Stimulated activated naive CD4-positive, alpha-beta T cell treated with Interleukin-2 at 50 U/mL for 16 hours (primary cell): Measurements from ENCODE around the gene CDC20.

Experiments
- DNase-seq: peaks from one replicate; lab custom pipeline; 2025; lab: John Stamatoyannopoulos, UW

CDC20 gene

GRCh38 chr1:43329995-43330751, 28.6 kb upstream of the CDC20 start:
- peak; percentile 56 for DNase-seq

GRCh38 chr1:43331688-43332087, 27.1 kb upstream of the CDC20 start:
- DNase-seq = no peak

- no peak for DNase-seq
These were observed 24.2 kb upstream of the CDC20 start for GRCh38 chr1:43334453-43335205.

DNA sequence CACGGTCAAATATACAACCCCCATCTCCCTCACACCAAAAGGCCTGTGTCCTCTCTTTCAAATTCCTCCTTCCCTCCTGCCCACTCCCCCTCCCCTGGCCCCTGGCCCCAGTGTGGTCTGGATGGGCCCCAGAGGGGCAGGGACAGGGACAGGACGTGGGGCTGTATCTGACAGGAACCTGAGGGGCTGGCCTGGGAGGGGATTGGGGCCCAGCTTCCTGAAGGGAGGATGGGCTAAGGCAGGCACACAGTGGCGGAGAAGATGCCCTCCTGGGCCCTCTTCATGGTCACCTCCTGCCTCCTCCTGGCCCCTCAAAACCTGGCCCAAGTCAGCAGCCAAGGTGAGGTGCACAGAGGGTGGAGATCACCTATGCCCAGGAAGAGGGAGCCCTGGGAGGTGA, 21.2 kb upstream of the CDC20 start, which contains the start of gene MPL:
Gene MPL, plus strand, starts transcription at position 231 of the 400 bp plus-strand sequence. Its CDS starts 31 bp downstream, at position 262.
- DNase-seq = no peak

GRCh38 chr1:43338001-43338400, 20.8 kb upstream of the CDC20 start:
- DNase-seq = no peak

DNA sequence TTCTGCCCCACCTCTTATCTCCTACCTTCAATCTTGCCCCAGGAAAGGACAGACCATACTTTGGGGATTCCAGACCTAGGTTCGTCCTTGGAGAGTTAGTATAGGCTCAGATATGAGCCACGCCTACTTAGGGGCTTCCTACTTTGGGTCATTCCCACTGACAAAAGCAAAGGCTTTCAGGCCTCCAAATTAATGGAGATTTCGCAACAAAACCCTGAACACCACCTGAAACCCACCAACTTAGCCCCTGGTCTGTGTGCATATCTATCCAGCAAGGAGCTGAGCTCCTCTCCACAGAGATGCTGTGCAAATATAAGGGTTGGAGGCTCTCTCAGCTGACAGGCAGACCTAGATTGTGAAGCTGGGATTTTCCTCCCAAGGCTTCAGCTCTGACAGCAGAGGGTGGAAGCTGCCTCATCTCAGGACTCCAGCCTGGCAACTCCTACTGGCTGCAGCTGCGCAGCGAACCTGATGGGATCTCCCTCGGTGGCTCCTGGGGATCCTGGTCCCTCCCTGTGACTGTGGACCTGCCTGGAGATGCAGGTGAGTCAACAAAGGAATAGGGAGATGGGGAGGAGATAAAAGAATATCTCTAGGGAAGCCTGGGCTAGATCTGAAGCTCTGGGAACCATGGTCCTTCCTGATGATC, 19.1 kb upstream of the CDC20 start:
- DNase-seq = no peak

- DNase-seq = no peak
These were observed 18.2 kb upstream of the CDC20 start for GRCh38 chr1:43340559-43340958.

DNA sequence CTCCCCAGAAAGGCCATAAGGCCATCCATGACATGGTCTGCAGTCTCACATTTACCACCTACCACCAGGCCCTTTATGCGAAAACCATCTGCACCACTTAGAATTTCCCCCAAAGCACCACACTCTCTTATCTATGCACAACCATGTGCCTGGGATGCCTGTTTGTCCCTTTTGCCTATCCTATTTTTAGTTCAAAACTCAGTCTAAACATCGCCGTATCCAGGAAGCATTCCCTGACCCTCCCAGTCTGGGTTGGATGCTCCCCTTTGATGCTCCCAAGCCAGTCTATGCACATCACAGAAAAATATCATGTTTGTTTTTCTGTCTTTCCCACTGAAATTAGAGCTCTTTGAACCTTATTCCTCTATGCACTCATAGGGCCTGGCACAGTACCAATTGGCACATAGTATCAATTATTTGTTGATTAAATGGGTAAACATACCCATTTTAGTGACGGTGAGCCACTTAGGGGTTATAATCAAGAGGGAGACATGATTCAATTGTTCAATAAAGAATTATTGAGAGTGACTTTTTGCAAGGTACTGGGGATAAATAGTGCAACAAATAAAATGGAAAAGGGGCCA, 14.4 kb upstream of the CDC20 start:
- no peak for DNase-seq

- DNase-seq = no peak
These were observed 13.7 kb upstream of the CDC20 start for GRCh38 chr1:43345120-43345519.

DNA sequence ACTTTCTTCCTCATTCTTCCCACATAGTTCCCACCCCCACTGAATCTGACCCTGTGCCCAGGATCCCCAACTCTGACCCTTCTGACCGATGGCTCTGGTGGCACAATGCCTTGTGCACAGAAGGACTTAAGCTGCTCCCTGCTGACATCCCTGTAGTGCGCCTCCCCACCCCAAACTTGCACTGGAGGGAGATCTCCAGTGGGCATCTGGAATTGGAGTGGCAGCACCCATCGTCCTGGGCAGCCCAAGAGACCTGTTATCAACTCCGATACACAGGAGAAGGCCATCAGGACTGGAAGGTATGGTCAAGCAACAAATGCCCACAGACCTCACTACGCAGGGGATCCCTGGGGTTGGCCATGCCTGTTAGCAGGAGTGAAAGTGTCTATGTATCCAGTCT, 12.1 kb upstream of the CDC20 start:
- DNase-seq = no peak

- DNase-seq = no peak
These were observed 10.4 kb upstream of the CDC20 start for GRCh38 chr1:43348343-43348808.

DNA sequence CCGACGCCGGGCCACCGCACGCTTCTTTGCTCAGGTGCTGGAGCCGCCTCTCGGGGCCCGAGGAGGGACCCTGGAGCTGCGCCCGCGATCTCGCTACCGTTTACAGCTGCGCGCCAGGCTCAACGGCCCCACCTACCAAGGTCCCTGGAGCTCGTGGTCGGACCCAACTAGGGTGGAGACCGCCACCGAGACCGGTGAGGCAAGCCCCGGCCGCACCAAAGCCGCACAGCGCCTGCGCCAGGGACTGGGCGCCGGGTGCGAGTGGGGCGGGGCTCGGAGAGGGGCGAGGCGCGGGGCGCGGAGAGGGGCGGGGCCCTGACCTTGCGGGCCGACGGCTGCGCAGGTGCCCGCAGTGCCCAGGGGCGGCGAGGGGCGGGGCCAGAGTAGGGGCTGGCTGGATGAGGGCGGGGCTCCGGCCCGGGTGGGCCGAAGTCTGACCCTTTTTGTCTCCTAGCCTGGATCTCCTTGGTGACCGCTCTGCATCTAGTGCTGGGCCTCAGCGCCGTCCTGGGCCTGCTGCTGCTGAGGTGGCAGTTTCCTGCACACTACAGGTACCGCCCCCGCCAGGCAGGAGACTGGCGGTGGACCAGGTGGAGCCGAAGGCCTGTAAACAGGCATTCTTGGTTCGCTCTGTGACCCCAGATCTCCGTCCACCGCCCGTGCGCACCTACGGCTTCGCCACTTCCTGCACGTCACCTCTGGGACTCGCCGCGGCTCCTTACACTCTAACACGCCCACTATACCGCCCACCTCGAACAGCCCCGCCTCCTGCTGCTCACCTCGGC, 9.8 kb upstream of the CDC20 start:
- peak; percentile 36 for DNase-seq

GRCh38 chr1:43349594-43350306, 9.0 kb upstream of the CDC20 start:
- DNase-seq = no peak

DNA sequence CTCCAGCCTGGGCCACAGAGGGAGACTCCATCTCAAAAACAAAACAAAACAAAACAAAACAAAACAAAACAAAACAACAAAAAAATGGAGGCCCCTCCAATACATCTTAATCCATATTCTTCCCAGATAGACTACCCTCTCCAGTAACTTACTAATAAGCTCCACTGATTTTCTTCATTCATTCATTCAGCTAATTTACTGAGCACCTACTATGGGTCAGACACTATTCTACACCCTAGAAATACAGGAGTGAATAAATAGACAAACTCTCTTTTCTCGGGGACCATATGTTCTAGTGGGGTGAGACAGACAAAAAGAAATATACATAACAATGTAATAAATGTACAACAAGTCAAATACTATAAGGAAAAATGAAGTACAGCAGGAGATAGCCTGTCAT, 7.8 kb upstream of the CDC20 start:
- DNase-seq = no peak

DNA sequence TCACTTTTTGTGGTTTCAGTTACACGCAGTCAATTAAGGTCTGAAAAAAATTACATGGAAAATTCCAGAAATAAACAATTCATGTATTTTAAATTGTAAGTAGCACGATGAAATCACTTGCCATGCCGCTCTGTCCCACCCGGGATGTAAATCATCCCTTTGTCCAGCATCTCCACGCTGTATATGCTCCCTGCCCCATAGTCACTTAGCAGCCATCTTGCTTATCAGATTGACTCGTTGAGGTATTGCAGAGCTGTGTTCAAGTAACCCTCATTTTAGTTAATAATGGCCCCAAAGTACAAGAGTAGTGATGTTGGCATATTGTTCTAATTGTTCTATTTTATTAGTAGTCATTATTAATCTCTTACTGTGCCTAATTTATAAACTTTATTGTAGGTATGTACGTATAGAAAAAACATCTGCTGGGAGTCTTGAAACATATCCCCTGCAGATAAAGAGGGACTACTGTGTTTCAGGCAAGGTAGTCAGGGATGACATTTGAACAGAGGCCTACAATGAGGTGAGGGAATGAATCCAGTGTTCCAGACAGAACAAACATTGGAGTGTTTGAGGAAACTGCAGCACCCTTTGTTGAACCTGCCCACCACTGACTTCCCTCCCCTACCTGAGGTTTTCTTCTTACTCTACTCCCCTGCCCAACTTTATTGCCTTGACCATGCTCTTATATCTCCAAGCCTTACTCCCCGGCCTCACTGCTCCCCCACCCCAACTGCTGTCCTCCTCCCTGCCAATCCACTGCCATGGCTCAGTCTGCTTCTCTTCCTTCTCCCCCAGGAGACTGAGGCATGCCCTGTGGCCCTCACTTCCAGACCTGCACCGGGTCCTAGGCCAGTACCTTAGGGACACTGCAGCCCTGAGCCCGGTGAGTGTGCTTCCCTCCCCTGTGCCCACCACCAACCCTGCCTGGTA, 7.1 kb upstream of the CDC20 start:
- no peak for DNase-seq

GRCh38 chr1:43352351-43352705, 6.5 kb upstream of the CDC20 start:
- DNase-seq = no peak

DNA sequence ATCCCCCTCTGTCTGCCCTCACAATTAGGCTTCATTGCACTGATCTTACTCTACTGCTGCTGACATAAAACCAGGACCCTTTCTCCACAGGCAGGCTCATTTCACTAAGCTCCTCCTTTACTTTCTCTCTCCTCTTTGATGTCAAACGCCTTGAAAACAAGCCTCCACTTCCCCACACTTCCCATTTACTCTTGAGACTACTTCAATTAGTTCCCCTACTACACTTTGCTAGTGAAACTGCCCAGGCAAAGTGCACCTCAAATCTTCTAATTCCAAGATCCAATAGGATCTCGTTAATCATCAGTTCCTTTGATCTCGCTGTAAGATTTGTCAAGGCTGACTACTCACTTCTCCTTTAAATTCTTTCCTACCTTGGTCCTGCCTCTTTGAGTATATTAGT, 5.9 kb upstream of the CDC20 start:
- no peak for DNase-seq

GRCh38 chr1:43354471-43354870, 4.3 kb upstream of the CDC20 start:
- no peak for DNase-seq

DNA sequence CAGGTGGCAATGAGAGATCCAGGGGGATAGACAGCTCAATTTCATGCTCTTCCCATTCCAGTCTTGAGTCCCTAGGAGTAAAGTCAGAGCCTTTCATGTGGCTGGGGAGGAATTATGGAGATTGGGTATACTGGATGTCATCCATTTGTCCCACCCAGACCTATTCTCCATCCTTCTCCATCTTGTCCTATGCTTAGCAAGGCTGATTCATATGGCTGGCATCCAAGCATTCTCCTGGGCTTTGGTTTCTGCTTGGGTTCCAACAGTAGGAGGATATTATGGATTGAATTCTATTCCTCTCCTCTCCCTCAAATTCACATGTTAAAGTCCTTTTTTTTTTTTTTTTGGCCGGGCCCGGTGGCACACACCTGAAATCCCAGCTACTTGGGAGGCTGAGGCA, 3.8 kb upstream of the CDC20 start:
- DNase-seq = no peak

DNA sequence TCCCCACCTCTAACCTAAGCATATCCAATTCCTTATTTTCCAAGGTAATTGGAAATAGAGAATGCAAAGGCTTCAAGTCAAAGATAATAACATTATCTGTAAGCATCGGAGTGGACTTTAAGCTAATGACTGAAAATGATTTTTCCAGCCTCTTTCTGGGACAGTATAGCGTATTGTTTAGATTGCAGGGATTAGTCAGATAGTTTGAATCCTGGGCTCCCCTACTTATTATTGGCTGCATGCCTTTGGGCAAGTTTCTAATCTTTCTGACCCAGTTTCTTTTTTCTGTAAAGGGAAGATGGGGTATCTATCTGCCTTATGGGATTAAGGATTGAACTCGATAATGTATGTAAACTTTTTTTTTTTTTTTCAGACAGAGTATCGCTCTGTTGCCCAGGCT, 1.5 kb upstream of the CDC20 start:
- no peak for DNase-seq
